Measurements from ENCODE around the gene TBC1D30.
"Not testable (repeated sequence)": the region's sequence is repeated elsewhere in the genome, so short reads cannot be mapped to it uniquely, and the experiment has no call there.

DNA sequence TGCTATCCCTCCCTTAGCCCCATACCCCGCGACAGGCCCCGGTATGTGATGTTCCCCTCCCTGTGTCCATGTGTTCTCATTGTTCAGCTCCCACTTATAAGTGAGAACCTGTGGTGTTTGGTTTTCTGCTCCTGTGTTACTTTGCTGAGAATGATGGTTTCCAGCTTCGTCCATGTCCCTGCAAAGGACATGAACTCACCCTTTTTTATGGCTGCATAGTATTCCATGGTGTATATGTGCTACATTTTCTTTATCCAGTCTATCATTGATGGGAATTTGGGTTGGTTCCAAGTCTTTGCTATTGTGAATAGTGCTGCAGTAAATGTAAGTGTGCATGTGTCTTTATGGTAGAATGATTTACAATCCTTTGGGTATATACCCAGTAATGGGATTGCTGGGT is 24.0 kb downstream of the TBC1D30 start:
- not testable (repeated sequence) for TF ChIP-seq JUNB (IDR thresholded peaks at IDR 0.05); EHMT2 (IDR thresholded peaks at IDR 0.05; ENCODE audit: low read depth); GATA3 (IDR thresholded peaks at IDR 0.05; ENCODE audit: borderline replicate concordance); ZFP36 (IDR thresholded peaks at IDR 0.05; ENCODE audit: borderline replicate concordance, partially characterized antibody); POLR2A (IDR thresholded peaks at IDR 0.05; ENCODE audit: low read length)
- TF ChIP-seq, protein P1, sequence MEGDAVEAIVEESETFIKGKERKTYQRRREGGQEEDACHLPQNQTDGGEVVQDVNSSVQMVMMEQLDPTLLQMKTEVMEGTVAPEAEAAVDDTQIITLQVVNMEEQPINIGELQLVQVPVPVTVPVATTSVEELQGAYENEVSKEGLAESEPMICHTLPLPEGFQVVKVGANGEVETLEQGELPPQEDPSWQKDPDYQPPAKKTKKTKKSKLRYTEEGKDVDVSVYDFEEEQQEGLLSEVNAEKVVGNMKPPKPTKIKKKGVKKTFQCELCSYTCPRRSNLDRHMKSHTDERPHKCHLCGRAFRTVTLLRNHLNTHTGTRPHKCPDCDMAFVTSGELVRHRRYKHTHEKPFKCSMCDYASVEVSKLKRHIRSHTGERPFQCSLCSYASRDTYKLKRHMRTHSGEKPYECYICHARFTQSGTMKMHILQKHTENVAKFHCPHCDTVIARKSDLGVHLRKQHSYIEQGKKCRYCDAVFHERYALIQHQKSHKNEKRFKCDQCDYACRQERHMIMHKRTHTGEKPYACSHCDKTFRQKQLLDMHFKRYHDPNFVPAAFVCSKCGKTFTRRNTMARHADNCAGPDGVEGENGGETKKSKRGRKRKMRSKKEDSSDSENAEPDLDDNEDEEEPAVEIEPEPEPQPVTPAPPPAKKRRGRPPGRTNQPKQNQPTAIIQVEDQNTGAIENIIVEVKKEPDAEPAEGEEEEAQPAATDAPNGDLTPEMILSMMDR (IDR thresholded peaks at IDR 0.05): not testable (repeated sequence)
- TF ChIP-seq, protein P2, sequence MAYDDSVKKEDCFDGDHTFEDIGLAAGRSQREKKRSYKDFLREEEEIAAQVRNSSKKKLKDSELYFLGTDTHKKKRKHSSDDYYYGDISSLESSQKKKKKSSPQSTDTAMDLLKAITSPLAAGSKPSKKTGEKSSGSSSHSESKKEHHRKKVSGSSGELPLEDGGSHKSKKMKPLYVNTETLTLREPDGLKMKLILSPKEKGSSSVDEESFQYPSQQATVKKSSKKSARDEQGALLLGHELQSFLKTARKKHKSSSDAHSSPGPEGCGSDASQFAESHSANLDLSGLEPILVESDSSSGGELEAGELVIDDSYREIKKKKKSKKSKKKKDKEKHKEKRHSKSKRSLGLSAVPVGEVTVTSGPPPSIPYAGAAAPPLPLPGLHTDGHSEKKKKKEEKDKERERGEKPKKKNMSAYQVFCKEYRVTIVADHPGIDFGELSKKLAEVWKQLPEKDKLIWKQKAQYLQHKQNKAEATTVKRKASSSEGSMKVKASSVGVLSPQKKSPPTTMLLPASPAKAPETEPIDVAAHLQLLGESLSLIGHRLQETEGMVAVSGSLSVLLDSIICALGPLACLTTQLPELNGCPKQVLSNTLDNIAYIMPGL (CRISPR knock-in tag; IDR thresholded peaks at IDR 0.05; ENCODE audit: borderline replicate concordance): not testable (repeated sequence)

Measured in A549 (cell line).